Measurements from ENCODE around the gene IL1R2.
A peak's percentile ranks its signal among the peaks of the same experiment; 100 is the strongest.

Gene IL1R2

DNA sequence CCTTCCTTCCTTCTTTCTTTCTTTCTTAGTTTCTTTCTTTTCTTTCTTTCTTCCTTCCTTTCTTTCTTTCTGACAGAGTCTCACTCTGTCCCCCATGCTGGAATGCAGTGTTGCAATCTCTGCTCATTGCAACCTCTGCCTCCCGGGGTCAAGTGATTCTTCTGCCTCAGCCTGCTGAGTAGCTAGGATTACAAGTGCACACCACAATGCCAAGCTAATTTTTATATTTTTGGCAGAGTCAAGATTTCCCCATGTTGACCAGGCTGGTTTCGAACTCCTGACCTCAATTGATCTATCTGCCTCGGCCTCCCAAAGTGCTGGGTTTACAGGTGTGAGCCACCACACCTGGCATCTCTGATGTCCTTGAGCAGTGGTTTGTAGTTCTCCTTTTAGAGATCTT lies 48.5 kb downstream of the IL1R2 start:
- DNase-seq (ENCODE audit: low spot score) (no peak), FAIRE-seq (no peak)

DNA sequence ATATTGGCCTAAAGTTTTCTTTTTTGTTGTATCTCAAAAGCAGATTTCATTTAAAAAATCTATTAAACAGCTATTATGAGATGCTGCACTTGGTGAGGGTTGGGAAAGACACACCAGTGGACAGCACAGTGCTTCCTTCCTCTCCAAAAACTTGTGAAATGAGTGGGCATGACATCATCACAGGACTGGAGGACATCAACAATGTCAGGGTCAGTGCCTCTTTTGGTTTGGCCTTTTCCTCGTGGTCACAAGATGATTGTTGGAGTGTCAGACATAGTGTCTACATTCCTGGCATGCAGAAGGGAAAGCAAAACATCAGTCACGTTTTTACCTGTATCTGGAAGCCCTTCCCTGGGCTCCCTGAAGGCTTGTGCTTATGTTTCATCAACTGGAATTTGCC lies 49.6 kb downstream of the IL1R2 start:
- no peak for DNase-seq (ENCODE audit: low spot score)
- no peak for FAIRE-seq

DNA sequence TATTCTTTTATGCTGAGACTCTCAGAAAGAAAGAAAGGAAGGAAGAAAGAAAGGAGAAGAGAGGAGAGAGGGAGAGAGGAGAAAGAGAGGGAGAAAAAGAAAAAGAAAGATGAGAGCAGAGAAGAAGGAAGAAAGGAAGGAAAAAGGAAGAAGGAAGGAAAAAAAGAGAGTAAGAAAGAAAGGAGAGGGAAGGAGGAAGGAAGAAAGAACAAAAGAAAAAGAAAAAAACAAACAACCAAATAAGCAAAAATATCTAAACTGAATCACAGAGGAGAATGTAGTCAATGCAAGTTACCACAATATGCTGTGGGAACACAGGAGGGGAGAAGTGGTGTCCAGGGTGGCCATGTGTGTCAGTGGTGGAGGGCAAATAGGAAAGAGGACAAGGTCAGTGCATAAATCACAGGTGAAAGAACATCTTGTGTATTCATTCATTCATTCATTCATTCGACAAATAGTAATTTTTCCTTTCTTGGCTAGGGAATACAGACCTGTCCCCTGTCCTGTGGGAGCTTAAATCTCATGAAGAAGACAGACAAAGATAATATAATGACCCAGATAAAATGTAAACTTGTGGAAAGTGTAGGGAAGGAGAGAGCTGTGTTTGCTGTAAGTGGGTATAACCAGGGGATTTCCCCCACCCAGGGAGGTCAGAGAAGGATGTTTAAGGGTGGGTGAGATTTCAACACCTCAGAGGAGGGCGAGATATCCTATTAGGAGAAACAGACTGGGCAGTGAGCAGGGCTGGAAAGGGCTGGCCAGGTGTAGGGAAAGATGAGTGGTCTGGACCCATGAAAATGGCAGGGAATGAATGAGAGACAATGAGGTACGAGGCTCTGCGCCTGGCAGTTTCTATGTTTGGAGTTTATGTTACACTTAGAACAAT lies 50.7 kb downstream of the IL1R2 start:
- DNase-seq (ENCODE audit: low spot score) (no peak), FAIRE-seq (no peak)

DNA sequence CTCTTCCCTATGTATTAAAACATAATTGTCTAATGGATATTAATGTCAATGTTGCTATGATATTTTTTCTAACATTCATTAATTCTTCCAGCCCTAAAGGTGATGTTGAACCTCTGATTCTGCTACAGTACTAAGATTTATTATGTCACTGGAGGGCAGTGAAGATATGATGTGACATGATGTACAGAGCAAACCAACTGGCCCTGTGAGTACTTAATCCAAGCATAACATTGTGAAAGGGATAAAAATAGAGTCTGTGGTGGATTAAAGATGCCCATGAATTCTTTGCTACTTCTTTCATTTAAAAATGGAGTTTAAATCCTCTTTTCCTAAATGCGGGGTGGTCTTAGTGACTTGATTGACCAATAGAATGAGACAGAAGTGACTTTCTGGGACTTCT lies 51.8 kb downstream of the IL1R2 start:
- DNase-seq (ENCODE audit: low spot score) (no peak), FAIRE-seq (no peak)

DNA sequence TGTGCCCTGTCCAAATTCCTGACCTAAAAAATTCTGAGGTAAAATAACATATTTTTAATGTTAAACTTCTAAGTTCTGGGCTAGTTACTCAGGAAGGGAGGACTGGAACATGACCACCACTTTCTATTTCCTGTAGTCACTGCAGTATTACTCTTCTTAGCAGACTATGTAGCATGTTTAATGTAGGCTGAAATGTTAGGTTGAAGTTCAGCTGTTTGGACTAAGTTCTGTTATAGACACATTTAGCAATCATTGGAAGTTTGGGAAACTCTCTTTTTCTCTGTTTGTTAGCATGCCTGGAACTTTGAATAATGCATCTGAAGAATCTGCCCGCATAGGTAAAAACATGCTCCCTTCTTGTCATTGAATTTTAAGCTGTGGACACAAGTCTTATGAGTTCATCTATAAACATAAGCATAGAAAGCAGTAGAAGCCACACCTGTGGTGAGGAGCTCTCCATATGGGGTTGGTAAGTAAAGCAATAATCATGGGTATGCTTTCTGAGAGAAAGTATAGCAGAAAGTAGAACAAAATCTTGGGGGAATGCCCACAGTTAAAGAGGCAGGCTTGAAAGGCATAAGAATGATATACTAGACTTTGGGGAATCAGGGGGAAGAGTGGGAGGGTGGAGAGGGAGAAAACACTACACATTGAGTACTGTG lies 52.6 kb downstream of the IL1R2 start:
- no peak for FAIRE-seq

DNA sequence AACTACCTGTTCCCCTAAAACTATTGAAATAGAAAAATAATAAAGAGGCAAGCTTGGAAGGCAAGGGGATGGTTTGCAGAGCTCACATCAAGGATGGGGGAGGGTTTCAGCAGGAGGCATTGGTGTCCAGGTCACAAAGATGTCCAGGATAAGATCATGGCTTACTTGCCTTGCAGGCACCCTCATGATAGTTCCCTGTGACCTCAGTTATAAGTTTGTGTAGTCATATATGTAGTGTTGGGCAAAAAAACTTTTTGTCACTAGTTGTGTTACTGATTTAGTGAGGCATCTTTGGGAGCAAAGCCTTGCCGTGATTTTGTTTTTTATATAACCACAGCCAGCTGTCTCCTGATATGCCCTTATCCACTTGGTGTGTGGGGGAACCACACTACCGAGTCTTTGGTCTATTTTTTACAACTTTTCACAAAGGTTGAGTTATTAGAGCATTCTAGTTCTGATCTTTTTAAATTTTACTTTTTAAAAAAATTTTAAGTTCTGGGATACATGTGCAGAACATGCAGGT lies 53.3 kb downstream of the IL1R2 start:
- DNase-seq (ENCODE audit: low spot score) (no peak), FAIRE-seq (no peak)

More for the DNA sequence above, 52.6 kb downstream of the IL1R2 start:
- DNase-seq (ENCODE audit: low spot score), result no peak

DNA sequence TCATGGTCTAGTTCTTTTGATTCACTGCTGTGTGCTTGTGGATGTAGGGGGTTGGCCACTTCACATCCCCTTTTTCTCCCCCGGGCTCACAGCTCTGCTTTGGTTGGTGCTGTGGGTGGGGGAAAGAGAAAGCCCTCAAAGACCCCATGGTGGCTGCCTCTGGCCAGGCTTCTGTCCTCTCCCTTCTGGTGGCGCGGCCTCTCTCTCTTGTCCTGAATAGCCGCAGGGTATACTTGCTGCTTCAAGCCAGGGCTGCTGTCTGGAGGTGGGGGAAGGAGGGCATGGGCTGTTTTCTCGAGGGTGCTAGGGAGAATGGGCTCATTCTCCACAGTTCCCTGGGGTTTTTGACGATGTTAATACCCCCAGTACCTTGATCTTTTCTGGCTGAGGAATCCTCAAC lies 53.9 kb downstream of the IL1R2 start:
- no peak for FAIRE-seq
- no peak for DNase-seq (ENCODE audit: low spot score)

DNA sequence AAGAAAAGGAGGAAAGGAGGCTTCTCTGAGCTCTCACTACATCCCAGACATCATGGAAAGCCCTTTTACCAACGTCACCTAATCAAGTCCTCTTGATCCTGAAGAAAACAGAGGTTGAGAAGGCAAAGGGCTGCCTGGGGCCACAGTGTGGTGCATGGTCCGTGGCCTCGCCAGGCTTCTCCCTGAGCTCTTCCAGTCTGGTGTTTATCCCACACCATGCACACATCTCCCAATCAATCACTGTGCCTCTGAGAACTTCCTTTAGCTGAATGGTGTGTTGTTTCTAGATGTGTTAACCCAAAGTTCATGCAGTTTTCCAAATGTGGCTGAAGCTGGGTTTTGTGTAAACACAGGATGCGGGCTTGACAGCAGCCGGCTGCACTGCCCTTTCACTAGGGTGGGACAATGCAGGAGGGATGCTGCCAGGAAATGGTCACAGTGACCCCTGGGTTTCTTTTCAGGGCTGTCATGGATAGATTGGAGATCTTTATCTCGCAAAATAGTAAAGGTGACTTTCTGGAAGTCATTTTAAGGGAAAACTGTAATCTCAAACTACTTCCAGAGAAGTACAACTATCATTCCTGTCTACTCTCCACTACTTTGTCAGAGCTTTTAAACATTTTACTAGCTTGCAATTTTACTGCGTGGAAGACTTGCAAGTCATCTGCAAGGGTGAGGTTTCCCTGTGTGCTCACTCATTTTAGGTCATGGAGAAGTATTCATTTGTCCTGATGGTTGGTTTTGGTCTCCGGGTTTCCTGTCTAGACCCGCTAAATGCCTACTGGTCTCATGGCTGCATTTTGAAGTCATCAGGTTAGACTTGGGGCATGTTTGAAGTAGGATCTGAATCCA lies 54.6 kb downstream of the IL1R2 start:
- DNase-seq (ENCODE audit: low spot score) (no peak), FAIRE-seq (no peak)

DNA sequence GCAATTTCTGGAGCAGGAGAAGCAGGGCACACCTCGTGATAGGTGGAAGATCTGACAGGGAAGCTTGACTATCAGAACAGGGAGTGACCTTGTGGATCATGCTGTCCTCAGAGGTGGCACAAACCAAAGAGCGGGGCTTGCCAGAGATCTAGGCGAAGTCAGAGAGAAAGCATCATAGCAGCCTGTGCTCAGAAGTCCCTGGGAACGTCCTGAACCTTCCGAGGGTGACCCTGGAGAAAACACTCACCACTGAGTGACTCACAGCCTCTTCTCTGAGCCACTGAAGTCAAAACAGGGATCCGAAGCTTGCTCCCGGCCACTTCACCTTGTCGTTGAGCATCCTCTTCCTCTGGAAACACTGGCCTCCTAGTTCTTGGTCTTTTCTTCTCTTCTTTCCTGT lies 56.7 kb downstream of the IL1R2 start:
- no peak for DNase-seq (ENCODE audit: low spot score)
- no peak for FAIRE-seq

DNA sequence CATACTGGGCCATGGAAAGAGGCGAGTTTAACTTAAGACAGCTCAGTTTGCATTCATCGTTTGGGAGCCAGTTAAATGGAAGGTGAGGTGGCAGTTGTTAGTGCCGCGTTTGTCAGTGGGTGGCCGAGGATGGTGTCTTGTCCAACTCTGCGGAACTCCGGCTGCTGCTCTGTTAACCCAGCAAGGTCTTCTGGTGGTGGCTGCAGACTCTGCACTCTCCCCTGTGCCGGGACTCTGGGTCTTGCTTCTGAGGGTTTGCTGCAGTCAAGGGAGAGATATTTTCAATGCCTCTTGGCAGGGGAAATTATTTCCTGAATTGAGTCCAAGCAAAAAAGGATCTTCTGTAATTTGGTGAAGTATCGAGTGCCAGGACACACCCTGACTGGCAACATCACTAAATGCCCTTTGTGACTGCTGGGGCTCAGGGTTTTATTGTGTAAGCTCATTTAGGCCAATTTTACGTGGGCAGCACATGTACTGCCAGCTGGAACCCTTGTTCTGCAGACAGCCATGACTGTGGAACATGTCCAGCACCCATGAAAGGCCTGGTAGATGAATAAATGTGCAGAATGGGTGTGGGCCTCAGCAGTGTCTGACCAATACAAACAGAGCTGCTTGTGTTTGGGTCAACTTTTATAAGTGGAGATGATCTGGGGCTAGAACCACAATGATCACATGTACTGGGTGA lies 58.1 kb downstream of the IL1R2 start:
- FAIRE-seq, result no peak
- DNase-seq (ENCODE audit: low spot score), result no peak

DNA sequence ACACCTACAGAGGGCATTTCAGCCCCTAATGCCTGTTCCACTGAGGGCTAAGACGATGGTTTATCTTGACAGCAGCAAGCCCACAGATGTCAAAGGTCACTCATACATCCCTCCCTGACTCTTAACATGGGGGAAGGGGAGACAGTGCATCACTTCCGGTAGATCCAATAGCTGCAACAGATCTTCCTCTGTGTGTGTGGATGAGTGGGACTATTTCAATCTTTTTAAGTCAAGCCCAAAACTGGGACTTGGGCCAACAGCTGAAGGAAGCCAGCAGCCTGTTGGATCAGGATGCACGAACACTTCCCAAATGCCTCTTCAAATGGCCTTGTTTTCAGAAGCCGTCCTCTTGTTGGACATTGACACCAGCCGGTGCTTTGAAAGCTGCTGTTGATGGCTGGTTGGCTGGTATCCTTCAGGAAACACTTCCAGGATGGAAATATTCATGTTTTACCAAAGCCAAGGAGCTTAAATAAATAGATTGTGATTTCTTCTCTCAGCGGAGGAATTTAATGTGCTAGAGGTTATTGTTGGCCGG lies 59.2 kb downstream of the IL1R2 start:
- FAIRE-seq (no peak), DNase-seq (ENCODE audit: low spot score) (peak; percentile 38)

DNA sequence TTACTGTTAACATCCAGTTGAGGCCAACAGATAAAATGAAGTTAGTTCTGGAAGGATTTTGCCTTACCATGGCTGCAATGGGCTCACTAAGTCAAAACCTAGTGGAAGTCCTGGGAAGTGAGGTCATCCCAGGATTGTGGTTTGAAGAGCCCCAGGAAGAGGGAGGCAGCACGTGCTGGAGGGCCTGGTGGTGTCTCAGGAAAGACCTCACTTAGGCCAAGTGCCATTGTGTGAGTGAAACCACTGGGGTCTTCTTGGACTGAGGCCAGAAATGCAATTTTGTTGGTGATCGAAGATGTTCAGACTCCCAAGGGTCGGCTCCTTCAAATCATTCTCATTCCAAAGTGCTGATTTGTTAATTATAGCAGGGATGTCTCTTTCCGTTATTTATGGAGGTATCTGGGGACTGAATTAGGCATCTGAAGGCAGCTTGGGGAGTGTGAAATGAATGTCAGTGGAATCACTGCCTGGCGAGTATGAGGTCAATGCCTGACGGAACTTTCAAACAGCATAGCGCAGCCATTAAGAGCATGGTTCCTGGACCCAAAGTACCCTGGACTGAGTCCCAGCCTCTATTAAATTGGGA lies 60.0 kb downstream of the IL1R2 start:
- DNase-seq (ENCODE audit: low spot score) (peak; percentile 65), FAIRE-seq (no peak)

DNA sequence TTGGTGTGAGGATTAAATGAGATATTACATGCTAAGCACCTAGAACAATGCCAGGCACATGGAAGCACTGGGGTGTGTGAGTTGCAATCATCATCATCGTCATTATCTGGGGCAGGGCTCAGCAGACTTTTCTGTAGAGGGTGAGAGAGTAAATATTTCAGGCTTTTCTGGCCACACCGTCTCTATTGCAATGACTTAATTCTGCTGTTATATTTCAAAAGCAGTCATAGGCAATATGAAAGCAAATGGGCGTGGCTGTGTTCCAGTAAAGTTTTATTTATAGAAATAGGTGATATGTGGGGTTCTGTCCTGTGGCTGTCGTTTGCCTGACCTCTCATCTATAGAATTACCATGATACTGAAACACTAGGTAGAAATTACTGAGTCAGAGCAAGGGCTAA lies 60.6 kb downstream of the IL1R2 start:
- no peak for DNase-seq (ENCODE audit: low spot score)

DNA sequence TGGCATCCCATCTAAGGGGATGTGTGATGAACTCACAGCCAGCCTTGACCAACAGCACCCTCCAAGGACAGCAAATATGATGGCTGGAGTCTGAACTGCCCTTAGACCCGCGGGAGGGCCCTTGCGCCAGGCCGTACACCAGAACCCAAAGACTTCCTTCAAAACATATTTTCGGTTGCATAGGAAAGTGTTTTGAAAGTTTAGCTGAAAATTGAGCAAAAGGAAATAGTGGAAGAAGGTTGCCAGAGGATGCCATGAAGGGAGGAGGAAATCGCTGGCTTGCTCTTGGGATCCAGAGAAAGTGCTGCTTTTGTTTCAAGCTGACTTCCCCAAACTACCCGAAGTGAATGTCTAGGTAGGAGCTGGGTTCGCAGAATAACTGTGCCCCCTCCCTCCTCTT lies 61.3 kb downstream of the IL1R2 start:
- DNase-seq (ENCODE audit: low spot score) (no peak), FAIRE-seq (no peak)

More for the DNA sequence above, 60.6 kb downstream of the IL1R2 start:
- FAIRE-seq, result no peak

DNA sequence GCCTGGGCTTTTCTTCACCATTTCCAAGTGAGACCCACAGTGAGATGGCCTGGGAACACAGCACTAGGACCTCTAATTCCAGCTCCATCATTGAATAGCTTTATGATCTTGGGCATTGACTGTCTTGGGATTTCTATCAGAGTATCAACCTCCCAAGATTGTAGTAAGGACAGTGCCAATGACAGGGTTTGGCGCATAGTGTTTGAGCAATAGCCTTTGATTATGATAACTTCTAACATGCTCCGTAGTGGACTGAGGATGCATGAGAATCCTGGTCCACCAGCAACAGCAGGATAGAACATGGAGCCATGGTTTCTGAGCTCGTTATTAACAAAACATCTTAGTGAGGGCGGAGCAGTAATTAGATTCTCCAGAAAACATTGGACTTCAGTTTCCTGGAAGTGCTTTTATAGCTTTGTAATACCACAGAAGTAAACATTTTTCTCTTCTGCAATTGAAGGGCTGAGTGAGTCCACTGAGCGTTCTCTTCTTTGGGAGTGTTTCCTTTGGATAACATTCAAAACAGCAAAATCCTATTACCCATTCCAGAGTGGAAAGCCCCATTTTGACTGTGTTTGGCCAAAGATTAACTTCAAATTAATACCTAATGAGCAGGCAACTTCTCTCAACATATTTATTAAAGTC lies 63.7 kb downstream of the IL1R2 start:
- no peak for FAIRE-seq
- no peak for DNase-seq (ENCODE audit: low spot score)

DNA sequence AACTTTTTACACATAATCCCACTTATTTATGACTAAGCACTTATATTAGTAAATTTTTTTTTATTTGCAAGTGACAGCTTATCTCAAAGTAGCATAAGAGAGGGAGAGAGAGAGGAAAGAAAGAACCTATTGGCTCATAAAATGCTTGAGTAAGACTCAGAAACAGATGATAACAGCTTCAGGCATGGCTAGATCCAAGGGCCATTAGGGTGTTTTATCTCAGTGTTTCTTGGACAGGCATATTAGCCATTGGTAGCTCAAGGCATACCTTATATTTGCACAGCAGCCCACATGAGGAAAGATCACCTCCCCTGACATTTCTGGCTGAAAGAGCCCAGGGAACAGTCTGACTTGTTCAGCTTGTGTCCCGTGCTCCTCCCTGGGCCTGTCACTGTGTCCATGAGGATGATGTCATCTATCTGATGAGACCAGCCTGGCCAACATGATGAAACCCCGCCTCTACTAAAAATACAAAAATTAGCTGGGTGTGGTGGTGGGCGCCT lies 64.4 kb downstream of the IL1R2 start:
- FAIRE-seq, result no peak
- no peak for DNase-seq (ENCODE audit: low spot score)

DNA sequence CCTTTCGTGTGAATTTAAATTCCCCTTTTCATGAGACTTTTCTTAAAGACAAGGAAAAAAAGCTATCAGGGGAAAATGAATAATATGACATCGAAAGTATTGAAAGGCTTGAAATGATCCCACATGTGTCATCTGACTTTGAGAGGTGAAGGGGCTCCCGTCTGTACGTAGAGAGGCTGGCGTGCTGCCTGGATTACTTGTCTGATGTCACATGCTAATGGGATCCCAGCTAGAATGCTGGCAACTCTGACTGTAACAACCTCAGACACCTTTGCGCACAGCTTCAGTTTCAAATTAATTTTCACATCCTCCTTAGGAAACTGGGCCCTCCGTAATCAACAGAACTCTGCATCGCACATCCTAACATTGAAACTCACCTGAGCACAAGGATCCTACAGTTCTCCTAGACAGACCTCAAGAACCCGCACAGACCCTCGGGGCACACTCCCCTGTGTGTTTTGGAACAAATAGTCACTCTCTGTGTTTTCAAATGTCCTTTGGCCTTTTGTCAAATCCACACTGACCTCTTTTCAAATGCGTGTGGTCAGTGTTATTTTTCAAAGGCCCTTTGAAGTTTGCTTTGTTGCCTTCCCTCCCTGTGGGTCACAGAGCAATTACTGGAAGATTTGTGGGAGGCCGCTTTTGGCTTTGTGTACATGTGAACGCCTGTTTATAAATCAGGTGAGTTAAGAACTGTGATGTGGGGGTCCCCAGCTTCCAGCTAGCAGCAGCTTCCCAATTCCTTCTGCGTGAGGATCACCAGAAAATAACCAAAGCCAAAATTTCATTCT lies 65.9 kb downstream of the IL1R2 start:
- FAIRE-seq, result no peak
- no peak for DNase-seq (ENCODE audit: low spot score)

DNA sequence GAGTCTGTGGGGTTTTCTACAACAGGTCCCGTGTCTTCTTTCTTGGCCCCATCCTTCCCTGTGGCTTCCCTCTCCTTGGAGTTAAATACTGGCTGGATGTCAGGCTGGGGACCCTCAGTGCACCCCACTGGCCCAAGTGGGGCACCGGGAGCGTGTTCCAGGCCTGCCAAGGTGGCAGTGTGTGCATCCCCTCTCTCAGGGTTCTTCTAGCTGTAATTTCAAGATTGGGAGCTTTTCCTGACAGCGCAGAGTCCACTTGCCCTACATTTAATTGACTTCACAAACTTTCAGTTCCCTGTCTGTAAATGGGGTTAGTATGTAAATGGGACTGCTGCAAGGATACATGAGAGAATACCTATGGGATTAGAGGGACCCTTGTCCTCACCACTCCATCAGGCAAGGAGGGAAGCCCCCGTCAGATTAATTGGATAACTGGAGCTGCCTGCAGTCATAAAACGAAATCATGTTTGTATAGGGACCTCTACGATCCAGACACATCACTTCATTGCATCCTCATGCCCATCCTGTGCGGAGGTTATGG lies 66.6 kb downstream of the IL1R2 start:
- FAIRE-seq (no peak), DNase-seq (ENCODE audit: low spot score) (no peak)

DNA sequence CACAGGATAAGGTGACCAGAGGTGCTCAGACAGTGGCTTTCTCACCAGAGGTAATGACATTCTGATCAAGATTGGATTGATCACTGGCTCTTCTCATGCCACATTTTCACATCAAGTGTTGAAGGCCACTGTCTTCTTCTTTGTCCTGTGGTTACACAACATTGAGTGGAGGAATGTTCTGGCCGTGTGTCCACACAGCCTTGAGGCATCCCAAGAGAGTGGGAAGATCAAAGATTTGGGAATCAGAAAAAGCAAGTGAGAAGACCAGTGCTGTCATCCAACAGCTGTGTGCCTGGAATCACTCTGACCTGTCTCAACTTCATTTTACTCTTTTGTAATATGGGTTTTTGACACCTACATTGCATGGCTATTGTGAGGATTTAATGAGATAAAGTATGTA lies 67.4 kb downstream of the IL1R2 start:
- DNase-seq (ENCODE audit: low spot score) (no peak), FAIRE-seq (no peak)

Measured in urothelium cell line (cell line).